HepG2 (cell line): Measurements from ENCODE around the gene CCDC85C. TPM values are rescaled to one million over a fixed set of nuclear protein-coding genes. Genes with fewer than 3 reads are reported as not detected.
A peak's percentile ranks its signal among the peaks of the same experiment; 100 is the strongest.

Experiments used
- ISX ChIP-seq: sonication (generic); formaldehyde crosslinking; conservative IDR thresholded peaks from 2 replicates; pipeline ENCODE4 v1.5.0; 2020; ENCODE audit warnings: missing genetic modification reagents
- NKX3-1 ChIP-seq: sonication (generic); formaldehyde crosslinking; IDR thresholded peaks from 2 replicates; pipeline ENCODE4 v1.5.0; 2020; ENCODE audit warnings: missing genetic modification reagents
- SIX1 ChIP-seq: sonication (generic); formaldehyde crosslinking; IDR thresholded peaks from 2 replicates; pipeline ENCODE4 v1.4.0; 2020; ENCODE audit warnings: missing genetic modification reagents, borderline replicate concordance
- ZBTB20 ChIP-seq: sonication (generic); formaldehyde crosslinking; IDR thresholded peaks from 2 replicates; pipeline ENCODE4 v1.8.1; 2023; ENCODE audit warnings: missing genetic modification reagents, low read depth, mild to moderate bottlenecking, borderline replicate concordance
- ZNF12 ChIP-seq: sonication (generic); formaldehyde crosslinking; IDR thresholded peaks from 2 replicates; pipeline ENCODE4 v1.5.0; 2020; ENCODE audit warnings: missing genetic modification reagents
- ZNF232 ChIP-seq: sonication (generic); formaldehyde crosslinking; IDR thresholded peaks from 2 replicates; pipeline ENCODE4 v1.4.0; 2020; ENCODE audit warnings: missing genetic modification reagents, borderline replicate concordance
- polyA plus RNA-seq, 8 experiments: library from polyadenylated mRNA; depleted of rRNA in 3 of 8; stranded (reverse) in 7 of 8; unstranded in 1 of 8; fragments of >200 nt; fragmentation: Illumina TruSeq in 4 of 8; extraction: Trizol in 4 of 8; gene quantifications; 2 replicates each; pipeline versions ENCODE4 v1.2.1 to v1.2.3, GENCODE V29; 2011 to 2016; ENCODE audit warnings: low read depth in 4 of 8, missing spikeins in 1 of 8, mixed read lengths in 1 of 8; ENCODE audit not compliant: insufficient read depth in 1 of 8
- total RNA-seq, 5 experiments: library from RNA; depleted of rRNA; stranded (reverse); fragments of >200 nt; fragmentation: Illumina TruSeq; extraction: Trizol; gene quantifications; 2 replicates each; pipeline ENCODE4 v1.2.3, GENCODE V29; 2016; ENCODE audit warnings: low read depth in 1 of 5
- TF ChIP-seq, protein P1 (sequence below): sonication (generic); formaldehyde crosslinking; IDR thresholded peaks from 2 replicates; pipeline ENCODE4 v1.8.1; 2023; ENCODE audit warnings: missing genetic modification reagents, inconsistent platforms, borderline replicate concordance
- TF ChIP-seq, protein P2 (sequence below): IDR thresholded peaks from 2 replicates; pipeline ENCODE4 v1.6.1; 2016; ENCODE audit warnings: low read depth, missing genetic modification reagents, missing compliant biosample characterization
- TF ChIP-seq, protein P3 (sequence below): sonication (generic); formaldehyde crosslinking; IDR thresholded peaks from 2 replicates; pipeline ENCODE4 v1.8.1; 2023; ENCODE audit warnings: mild to moderate bottlenecking, missing genetic modification reagents
- TF ChIP-seq, protein P4 (sequence below): sonication (generic); formaldehyde crosslinking; IDR thresholded peaks from 2 replicates; pipeline ENCODE4 v1.4.0; 2020; ENCODE audit warnings: missing genetic modification reagents, borderline replicate concordance
- TF ChIP-seq, protein P5 (sequence below), 2 experiments: sonication (generic) in 1 of 2; formaldehyde crosslinking in 1 of 2; IDR thresholded peaks; 2 replicates each; pipeline versions ENCODE4 v1.5.1 to v1.6.1; 2011 to 2020; ENCODE audit warnings: borderline replicate concordance in 1 of 2, low read depth in 1 of 2, low read length in 1 of 2, mild to moderate bottlenecking in 1 of 2, missing genetic modification reagents in 1 of 2, moderate library complexity in 1 of 2
- TF ChIP-seq, protein P6 (sequence below): sonication (generic); formaldehyde crosslinking; IDR thresholded peaks from 2 replicates; pipeline ENCODE4 v1.4.0; 2020; ENCODE audit warnings: missing genetic modification reagents, low read depth, mild to moderate bottlenecking, borderline replicate concordance

The CCDC85C gene
- total and polyA plus RNA-seq, 2 of the 13 experiments (the other 11 are each of a cell fraction or from before 2014, with no cell fraction given), result 18.8 to 43.8 TPM

DNA sequence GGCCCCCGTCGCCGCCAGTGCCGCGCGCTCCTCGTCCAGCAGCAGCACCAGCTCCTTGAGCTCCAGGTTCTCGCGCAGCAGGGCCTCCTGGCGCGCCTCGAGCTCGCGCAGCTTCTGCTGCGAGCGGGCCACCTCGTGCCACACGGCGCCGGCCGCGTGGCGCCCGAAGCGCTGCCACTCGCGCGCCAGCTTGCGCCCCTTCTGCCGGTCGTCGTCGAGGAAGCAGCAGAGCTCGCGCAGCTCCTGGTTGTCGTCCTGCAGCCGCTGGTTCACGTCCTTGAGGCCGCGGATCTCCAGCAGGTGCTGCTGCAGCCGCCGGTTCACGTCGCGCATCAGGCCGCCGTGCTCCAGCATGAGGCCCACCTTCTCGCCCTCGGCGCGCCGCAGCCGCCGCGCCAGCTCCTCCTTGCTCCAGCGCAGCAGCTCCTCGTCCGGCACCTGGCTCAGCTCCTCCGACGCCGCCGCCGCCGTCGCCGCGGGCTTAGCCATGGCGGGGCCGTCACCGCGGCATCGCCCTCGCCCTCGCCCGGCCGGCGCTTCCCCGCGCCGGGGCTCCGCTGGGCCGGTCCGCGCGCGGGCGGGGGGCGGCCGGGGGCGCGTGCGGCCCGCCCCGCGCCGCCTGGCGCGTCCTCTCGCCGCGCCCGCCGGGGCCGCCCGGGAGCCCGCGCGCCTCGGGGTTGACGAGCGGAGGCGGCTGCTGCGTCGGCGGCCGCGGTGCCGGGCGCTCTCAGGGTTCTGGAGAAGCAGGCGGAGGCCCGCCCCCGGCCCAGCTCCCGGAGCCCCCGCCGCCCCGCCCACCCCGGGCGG lies at the start of gene CCDC85C (continued):
- TF ChIP-seq, protein P1, sequence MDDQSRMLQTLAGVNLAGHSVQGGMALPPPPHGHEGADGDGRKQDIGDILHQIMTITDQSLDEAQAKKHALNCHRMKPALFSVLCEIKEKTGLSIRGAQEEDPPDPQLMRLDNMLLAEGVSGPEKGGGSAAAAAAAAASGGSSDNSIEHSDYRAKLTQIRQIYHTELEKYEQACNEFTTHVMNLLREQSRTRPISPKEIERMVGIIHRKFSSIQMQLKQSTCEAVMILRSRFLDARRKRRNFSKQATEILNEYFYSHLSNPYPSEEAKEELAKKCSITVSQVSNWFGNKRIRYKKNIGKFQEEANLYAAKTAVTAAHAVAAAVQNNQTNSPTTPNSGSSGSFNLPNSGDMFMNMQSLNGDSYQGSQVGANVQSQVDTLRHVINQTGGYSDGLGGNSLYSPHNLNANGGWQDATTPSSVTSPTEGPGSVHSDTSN (CRISPR knock-in tag), result peak; percentile 96
- peak; percentile 97 for TF ChIP-seq ZNF232 (CRISPR knock-in tag)
- peak; percentile 64; the same call in 1 of the 2 replicates for TF ChIP-seq ZNF12 (CRISPR knock-in tag)
- TF ChIP-seq, protein P2, sequence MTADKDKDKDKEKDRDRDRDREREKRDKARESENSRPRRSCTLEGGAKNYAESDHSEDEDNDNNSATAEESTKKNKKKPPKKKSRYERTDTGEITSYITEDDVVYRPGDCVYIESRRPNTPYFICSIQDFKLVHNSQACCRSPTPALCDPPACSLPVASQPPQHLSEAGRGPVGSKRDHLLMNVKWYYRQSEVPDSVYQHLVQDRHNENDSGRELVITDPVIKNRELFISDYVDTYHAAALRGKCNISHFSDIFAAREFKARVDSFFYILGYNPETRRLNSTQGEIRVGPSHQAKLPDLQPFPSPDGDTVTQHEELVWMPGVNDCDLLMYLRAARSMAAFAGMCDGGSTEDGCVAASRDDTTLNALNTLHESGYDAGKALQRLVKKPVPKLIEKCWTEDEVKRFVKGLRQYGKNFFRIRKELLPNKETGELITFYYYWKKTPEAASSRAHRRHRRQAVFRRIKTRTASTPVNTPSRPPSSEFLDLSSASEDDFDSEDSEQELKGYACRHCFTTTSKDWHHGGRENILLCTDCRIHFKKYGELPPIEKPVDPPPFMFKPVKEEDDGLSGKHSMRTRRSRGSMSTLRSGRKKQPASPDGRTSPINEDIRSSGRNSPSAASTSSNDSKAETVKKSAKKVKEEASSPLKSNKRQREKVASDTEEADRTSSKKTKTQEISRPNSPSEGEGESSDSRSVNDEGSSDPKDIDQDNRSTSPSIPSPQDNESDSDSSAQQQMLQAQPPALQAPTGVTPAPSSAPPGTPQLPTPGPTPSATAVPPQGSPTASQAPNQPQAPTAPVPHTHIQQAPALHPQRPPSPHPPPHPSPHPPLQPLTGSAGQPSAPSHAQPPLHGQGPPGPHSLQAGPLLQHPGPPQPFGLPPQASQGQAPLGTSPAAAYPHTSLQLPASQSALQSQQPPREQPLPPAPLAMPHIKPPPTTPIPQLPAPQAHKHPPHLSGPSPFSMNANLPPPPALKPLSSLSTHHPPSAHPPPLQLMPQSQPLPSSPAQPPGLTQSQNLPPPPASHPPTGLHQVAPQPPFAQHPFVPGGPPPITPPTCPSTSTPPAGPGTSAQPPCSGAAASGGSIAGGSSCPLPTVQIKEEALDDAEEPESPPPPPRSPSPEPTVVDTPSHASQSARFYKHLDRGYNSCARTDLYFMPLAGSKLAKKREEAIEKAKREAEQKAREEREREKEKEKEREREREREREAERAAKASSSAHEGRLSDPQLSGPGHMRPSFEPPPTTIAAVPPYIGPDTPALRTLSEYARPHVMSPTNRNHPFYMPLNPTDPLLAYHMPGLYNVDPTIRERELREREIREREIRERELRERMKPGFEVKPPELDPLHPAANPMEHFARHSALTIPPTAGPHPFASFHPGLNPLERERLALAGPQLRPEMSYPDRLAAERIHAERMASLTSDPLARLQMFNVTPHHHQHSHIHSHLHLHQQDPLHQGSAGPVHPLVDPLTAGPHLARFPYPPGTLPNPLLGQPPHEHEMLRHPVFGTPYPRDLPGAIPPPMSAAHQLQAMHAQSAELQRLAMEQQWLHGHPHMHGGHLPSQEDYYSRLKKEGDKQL (CRISPR knock-in tag), result no peak
- peak; percentile 99 for TF ChIP-seq ISX (CRISPR knock-in tag)
- peak; percentile 98 for TF ChIP-seq NKX3-1
- TF ChIP-seq, protein P3, sequence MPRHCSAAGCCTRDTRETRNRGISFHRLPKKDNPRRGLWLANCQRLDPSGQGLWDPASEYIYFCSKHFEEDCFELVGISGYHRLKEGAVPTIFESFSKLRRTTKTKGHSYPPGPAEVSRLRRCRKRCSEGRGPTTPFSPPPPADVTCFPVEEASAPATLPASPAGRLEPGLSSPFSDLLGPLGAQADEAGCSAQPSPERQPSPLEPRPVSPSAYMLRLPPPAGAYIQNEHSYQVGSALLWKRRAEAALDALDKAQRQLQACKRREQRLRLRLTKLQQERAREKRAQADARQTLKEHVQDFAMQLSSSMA (CRISPR knock-in tag), result peak; percentile 85; the same call in 1 of the 2 replicates
- TF ChIP-seq, protein P4, sequence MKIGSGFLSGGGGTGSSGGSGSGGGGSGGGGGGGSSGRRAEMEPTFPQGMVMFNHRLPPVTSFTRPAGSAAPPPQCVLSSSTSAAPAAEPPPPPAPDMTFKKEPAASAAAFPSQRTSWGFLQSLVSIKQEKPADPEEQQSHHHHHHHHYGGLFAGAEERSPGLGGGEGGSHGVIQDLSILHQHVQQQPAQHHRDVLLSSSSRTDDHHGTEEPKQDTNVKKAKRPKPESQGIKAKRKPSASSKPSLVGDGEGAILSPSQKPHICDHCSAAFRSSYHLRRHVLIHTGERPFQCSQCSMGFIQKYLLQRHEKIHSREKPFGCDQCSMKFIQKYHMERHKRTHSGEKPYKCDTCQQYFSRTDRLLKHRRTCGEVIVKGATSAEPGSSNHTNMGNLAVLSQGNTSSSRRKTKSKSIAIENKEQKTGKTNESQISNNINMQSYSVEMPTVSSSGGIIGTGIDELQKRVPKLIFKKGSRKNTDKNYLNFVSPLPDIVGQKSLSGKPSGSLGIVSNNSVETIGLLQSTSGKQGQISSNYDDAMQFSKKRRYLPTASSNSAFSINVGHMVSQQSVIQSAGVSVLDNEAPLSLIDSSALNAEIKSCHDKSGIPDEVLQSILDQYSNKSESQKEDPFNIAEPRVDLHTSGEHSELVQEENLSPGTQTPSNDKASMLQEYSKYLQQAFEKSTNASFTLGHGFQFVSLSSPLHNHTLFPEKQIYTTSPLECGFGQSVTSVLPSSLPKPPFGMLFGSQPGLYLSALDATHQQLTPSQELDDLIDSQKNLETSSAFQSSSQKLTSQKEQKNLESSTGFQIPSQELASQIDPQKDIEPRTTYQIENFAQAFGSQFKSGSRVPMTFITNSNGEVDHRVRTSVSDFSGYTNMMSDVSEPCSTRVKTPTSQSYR, result 0 out of 2 replicates have a peak, but pooled peaks have one; percentile 28
- TF ChIP-seq, protein P5, sequence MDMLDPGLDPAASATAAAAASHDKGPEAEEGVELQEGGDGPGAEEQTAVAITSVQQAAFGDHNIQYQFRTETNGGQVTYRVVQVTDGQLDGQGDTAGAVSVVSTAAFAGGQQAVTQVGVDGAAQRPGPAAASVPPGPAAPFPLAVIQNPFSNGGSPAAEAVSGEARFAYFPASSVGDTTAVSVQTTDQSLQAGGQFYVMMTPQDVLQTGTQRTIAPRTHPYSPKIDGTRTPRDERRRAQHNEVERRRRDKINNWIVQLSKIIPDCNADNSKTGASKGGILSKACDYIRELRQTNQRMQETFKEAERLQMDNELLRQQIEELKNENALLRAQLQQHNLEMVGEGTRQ (IDR thresholded peaks at IDR 0.05; ENCODE audit: low read depth, low read length), result no peak
- TF ChIP-seq, protein P5 (CRISPR knock-in tag; IDR thresholded peaks at IDR 0.05; ENCODE audit: borderline replicate concordance), result no peak; the same call in 1 of the 2 replicates
- TF ChIP-seq SIX1 (CRISPR knock-in tag), result no peak
- no peak for TF ChIP-seq ZBTB20 (CRISPR knock-in tag)
- TF ChIP-seq, protein P6, sequence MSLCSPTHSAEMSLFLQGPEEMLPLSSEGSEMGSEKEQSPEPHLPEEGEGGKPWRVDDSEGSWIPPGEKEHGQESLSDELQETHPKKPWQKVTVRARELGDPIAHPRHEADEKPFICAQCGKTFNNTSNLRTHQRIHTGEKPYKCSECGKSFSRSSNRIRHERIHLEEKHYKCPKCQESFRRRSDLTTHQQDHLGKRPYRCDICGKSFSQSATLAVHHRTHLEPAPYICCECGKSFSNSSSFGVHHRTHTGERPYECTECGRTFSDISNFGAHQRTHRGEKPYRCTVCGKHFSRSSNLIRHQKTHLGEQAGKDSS (CRISPR knock-in tag), result peak; percentile 96
